HG03575 (cell line): ENCODE measurements around the gene AMIGO3.
"Not testable (repeated sequence)": the region's sequence is repeated elsewhere in the genome, so short reads cannot be mapped to it uniquely, and the experiment has no call there.

ENCODE experiments used
- ATAC-seq: cut with Tn5 transposase; IDR thresholded peaks from one replicate; pipeline ENCODE4 v1.9.1; 2021; ENCODE audit not compliant: unreplicated experiment, insufficient number of reproducible peaks, low FRiP score; ENCODE audit errors: extremely low read depth

The AMIGO3 gene, protein sequence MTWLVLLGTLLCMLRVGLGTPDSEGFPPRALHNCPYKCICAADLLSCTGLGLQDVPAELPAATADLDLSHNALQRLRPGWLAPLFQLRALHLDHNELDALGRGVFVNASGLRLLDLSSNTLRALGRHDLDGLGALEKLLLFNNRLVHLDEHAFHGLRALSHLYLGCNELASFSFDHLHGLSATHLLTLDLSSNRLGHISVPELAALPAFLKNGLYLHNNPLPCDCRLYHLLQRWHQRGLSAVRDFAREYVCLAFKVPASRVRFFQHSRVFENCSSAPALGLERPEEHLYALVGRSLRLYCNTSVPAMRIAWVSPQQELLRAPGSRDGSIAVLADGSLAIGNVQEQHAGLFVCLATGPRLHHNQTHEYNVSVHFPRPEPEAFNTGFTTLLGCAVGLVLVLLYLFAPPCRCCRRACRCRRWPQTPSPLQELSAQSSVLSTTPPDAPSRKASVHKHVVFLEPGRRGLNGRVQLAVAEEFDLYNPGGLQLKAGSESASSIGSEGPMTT

DNA sequence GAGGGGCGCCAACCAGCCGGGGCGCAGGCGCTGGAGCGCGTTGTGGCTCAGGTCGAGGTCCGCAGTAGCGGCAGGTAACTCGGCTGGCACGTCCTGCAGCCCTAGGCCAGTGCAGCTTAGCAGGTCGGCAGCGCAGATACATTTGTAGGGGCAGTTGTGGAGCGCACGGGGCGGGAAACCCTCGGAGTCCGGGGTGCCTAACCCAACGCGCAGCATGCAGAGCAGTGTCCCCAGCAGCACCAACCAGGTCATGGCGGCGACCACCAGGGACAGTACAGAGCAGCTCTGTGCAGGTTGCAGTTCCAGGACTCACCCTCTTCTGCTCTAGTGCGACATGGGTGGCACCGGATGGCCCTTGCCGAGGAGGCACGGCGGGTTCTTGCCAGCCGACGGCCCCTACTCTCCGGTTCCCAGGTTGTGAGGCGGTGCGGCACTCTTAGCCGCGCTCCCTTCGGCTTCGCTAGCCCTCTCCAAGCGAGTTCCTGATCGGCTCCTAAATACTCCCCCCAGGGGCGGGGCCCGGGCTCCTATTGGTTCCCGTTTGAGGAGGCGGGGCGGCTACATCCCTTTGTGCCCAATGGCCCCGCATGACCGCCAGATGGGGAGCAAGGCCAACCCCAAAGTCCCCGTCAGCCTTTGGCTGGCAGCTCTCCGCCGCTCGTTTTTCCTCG lies at the start of gene AMIGO3:
Gene AMIGO3, minus strand, starts transcription at position 471 of the 671 bp plus-strand sequence. Its CDS starts 219 bp downstream, at position 252.
- no peak for ATAC-seq

GRCh38 chr3:49763981-49764380 lies 44.5 kb upstream of the AMIGO3 start:
- no peak for ATAC-seq

DNA sequence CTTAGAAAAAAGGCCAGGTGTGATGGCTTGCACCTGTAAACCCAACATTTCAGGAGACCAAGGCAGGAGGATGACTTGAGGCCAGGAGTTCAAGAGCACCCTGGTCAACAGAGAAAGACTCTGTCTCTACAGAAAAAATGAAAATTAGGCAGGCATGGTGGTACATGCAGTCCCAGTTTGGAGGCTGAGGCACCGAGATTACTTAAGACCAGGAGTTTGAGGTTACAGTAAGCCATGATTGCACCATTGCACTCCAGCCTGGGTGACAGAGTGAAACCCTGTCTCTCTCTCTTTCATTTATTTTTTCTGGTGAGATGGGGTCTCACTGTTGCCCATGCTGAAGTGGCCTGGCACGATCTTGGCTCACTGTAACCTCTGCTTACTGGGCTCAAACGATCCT lies 42.2 kb upstream of the AMIGO3 start:
- ATAC-seq: no peak

DNA sequence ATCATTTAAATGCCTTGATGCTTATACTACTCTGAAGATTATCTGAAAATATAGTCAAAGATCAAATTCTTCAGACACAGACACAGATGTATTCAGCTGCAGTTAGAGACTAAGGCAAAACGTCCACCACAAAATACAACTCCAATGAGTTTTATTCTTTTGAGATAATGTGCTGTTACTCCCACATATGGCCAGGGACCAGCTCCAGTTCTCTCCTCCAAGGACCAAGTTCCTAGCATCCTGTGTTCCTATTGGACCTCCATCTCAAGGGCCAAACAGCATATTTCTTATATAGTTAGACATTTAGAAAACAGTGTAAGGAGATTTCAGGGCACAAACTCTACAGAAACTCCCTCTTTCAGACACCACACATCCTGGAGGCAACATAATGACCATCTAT lies 39.7 kb upstream of the AMIGO3 start:
- no peak for ATAC-seq

GRCh38 chr3:49757197-49757596 lies 37.7 kb upstream of the AMIGO3 start:
- no peak for ATAC-seq

GRCh38 chr3:49756036-49756435 lies 36.6 kb upstream of the AMIGO3 start:
- no peak for ATAC-seq

- no peak for ATAC-seq
Measured at GRCh38 chr3:49754536-49754935, 35.1 kb upstream of the AMIGO3 start.

GRCh38 chr3:49751501-49751900 lies 32.0 kb upstream of the AMIGO3 start:
- ATAC-seq: no peak

- ATAC-seq: no peak
Measured at GRCh38 chr3:49750056-49750455, 30.6 kb upstream of the AMIGO3 start.

GRCh38 chr3:49748874-49749273 lies 29.4 kb upstream of the AMIGO3 start:
- ATAC-seq: not testable (repeated sequence)

GRCh38 chr3:49747792-49748480 lies 28.5 kb upstream of the AMIGO3 start:
- no peak for ATAC-seq

DNA sequence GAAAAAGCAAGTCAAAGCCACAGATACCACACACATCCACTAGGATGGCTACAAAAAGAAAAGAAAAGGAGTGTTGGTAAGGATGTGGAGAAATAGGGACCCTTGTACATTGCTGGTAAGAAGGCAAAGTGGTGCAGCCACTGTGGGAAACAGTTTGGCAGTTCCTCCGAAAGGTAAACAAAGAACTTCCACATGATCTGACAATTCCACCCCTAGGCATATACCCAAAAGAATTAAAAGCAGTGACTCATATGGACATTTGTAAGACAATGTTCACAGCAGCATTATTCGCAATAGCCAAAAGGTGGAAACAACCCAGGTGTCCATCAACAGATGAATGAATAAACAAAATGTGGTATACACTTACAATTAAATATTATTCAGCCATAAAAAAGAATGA lies 26.5 kb upstream of the AMIGO3 start:
- ATAC-seq: no peak

GRCh38 chr3:49740427-49740826 lies 20.9 kb upstream of the AMIGO3 start:
- no peak for ATAC-seq

GRCh38 chr3:49738067-49738713 lies 18.7 kb upstream of the AMIGO3 start:
- ATAC-seq: no peak

DNA sequence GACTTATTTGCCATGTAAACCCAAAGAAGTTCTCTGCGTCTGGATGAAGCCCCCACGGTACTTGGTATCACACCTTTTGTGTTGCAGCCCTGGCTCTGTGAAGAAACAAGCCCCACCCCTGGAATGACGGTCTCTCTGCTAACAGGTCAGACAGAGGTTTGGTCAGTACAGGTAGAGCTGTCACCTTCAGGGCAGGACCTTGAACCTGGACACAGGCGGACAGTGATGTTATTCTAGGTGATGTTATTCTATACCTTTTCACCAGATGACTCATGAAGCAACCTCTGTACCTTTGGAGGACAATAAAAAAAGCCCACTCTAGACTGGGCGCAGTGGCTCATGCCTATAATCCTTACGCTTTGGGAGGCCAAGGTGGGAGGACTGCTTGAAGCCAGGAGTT lies 15.3 kb upstream of the AMIGO3 start:
- no peak for ATAC-seq

GRCh38 chr3:49733551-49733950 lies 14.1 kb upstream of the AMIGO3 start:
- ATAC-seq: no peak

DNA sequence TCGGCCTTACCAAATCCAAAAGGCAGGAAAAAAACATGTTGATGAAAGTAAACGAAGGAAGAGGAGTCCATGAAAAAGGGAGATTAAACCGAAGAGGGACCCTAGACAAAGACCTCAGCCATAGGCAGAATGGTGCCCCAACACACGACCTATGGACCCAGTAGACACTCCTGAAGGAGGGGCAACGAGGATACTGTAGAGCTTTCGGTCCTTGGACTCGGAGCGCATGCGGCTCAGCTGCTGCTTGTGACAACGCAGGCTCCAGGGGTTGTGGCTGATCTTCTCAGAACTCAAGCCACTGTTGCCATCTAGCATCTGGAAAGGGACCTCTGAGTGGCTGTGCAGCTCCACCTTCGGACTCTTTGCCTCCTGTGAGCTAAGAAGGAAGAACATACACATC lies 13.1 kb upstream of the AMIGO3 start:
- no peak for ATAC-seq

GRCh38 chr3:49729966-49730609 lies 10.6 kb upstream of the AMIGO3 start:
- no peak for ATAC-seq

GRCh38 chr3:49727924-49728361 lies 8.5 kb upstream of the AMIGO3 start:
- no peak for ATAC-seq
